HG03103 (cell line): ENCODE results near the gene SPATA19.

Experiments used
- ATAC-seq: cut with Tn5 transposase; IDR thresholded peaks from one replicate; pipeline ENCODE4 v1.9.1; 2021; ENCODE audit warnings: low read depth; ENCODE audit not compliant: unreplicated experiment

Gene SPATA19

DNA sequence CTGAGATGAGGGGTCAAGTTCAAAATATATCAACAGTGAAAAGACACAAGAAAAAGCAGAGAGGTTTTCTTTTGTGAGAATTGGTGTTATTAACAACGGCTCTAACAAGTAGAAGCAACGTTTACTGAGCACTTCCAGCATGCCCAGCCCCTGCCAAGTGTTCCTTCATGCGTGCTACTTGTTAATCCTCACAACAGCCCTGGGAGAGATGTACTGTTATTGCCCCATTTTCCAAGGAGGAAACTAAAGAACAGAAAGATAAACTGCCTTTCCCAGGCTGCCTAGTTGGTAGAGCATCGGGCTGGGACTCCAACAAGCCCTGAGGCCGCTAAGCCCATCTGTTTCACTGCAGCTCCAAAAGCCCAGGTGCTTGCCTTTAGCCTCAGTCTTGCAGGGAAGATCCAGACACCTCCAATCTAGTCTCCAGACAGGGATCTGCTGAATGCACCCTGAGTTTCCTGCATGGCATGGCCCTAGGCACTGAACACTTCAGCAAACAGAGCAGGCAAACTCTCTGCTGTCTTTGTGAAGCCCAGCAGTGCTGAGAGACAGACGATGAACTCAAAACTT, 25.5 kb downstream of the SPATA19 start:
- no peak for ATAC-seq

GRCh38 chr11:133819114-133819513, 26.2 kb downstream of the SPATA19 start:
- ATAC-seq: no peak

DNA sequence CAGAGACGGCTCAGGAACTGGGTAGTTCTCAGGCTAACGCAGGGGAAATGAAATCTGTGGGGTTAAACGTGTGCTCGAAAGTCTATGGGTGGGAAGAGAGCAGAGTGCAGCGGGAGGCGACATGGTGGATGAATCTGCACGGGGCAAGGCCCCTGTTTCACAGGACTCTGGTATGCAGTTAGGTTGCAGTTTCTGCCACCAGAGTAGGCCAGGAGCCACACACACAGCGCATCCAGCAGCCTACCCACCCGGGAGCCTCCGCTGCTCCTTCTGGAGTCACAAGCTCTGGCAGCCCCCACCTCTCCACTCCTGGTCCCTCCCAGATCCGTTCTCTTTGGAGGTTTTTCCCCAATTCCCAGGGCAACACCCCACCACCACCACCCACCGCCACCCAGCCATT, 27.0 kb downstream of the SPATA19 start:
- ATAC-seq: no peak

GRCh38 chr11:133817449-133817848, 27.9 kb downstream of the SPATA19 start:
- no peak for ATAC-seq

DNA sequence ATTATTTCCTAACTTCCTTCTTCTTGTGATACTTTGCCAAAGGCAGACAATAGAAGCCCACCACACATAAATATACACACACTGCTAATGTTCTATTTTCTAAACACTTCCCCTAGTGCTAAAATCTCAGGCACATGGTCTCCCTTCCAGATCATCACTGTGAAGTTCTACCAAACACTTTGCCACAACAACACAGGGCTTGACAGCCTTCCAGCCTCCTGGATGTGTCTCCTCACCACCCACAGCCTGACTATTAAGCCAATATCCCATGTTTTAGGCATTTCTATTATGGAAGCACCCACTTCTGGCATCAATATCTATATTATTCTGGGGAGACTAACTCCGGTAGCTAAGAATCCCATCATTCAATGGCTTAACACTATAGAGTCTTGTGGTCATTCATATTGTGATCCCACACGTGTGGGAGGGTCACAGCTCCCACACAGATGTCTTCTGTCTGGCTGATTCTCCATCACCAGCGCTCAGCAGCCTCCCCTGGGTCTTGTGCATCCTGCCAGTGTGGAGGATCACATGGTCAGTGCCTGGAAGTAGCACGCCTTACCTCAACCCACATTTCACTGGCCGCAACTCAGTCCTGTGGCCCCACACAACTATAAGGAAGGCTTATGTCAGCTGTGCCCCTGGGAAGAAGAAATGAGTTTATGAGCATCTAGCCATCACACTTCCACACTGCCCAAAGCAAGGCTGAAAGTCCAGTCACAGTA, 29.0 kb downstream of the SPATA19 start:
- no peak for ATAC-seq

- ATAC-seq: no peak
Observed at GRCh38 chr11:133815636-133816035, 29.7 kb downstream of the SPATA19 start.

- no peak for ATAC-seq
Observed at GRCh38 chr11:133814588-133815100, 30.7 kb downstream of the SPATA19 start.

DNA sequence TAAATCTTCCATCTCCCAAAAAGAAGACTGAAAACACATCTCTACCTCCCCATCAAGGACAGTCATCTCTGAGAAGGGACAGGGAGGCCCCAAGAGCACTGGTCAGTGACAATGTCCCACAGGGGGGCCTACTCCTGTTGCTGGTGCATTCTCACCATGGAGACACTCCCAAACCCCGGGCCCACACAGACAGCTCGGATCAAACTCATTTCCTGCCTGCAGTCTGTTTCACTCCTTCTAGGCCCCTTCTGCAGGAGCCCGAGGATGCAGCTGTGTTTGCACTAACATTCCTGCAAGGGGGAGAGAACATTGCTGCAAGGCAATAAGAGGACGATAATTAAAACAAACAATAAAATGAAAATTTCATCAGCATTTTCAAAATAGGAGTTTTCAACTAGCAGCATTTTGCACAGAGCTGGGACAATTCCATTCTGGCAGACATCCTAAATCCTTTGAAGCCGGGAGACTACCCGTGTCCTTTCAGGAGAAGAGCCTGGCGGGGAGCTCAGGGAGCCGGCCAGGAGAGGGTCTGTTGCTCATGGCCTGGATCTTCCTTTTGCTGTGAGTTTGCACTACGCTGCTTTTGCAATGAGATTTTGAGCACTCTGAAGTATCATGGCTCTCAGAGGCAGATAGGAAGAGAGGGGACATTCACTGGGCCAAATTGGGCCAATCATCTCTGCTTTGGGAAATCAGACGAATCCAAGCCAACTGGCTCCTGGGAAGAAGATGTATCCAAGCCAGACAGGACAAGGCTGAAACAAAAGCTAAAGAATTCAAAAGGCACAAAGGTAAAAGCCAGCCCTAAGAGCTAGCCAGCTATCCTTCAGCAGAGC, 33.2 kb downstream of the SPATA19 start:
- no peak for ATAC-seq

DNA sequence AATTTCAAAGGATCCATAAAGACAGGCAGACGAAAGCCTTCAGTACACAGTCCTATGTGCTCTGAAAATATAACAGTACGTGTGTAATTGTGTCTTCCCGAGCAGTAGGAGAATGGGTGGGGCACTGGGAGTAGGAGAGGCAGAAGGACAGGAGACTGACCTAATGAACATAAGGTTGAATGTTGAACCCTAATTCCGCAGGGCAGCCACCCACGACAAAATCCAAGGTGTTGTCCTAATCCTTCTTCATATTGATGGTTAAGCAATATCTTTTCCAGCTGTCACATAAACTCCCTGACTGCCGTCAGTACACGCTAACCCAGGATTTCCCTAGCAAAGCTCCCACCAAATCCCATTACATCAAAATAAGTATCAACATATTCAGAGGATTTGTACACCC, 34.5 kb downstream of the SPATA19 start:
- ATAC-seq: no peak

DNA sequence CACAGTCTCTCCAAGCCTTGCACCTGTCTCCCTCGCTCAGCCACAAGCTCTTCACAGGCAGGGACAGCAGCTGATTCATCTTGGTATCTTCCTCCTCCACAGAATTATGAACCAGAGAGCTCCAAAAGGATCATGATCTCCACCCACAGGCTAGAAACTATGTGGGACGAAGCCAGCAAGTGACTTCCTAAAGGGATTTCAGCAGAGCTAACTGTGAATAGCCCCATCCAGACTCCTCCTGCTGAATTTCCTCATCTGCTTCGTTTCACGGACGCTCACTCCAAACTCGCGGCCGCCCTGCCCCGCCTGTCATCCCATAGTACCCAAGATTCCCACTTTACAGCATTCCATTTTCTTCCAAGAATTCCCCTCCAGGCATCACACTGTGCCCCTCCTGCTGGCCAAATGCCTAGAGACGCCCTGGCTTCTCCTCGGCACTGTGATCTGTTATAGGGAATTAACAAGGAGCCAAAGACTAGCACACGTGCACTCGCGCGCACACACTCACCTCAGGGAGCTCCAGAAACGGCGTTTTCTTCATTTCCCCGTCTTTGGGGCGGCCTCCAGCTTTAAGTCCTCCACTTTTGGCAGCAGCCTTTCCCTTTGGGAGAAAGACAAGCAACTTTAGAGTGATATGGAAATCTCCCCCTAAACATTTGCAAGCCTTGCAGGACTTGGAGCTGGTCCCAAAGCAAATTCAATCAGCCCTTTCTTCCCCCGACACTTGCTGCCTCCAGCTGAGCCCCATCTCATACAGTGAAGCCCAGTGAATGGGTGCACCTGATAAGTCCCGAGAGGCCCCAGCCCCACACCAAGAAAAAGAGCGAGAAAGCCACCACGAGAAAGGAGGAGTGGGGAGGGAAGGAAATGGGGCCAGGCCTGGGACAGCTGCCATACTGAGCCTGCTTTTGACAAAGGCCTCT, 35.5 kb downstream of the SPATA19 start:
- ATAC-seq: no peak

GRCh38 chr11:133808393-133809140, 36.7 kb downstream of the SPATA19 start:
- ATAC-seq: no peak

DNA sequence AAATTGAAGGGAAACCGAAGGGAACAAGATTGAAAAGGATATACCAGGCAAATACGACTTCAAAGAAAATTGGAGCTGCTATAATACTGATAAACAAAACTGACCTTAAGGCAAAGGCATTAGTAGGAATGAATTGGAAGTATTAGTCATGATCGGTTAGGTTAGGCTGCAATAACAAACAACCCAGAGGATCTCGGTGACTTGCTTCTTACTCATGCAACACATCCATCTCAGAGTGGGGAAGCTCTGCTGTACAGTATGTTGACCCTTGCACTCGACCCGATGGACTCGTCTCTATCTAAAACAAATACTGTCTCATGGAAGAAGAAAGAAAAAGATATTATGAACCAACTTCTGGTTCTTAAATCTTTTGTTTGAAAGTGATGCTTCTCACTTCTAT, 42.3 kb downstream of the SPATA19 start:
- ATAC-seq: no peak

DNA sequence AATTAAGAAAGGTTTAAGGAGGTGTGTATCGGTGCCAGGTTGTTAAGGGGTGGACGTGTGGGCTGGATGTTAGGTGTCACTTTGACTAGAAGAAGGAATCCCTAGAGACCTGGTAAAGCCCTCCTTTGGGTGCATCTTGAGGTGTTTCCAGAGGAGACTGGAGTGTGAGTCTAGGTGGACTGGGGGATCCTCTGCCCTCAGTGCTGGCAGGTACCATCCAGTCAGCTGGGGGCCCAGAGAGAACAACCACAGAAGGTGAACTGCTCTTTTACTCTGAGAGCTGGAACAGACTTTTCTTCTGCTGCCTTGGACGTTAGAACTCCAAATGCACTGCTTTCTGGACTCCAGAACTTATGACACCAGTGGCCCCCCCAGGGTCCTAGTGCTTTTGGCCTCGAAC, 44.0 kb downstream of the SPATA19 start:
- ATAC-seq: no peak

GRCh38 chr11:133800666-133801065, 44.6 kb downstream of the SPATA19 start:
- ATAC-seq: no peak

- no peak for ATAC-seq
Observed at GRCh38 chr11:133797554-133797953, 47.8 kb downstream of the SPATA19 start.

GRCh38 chr11:133796043-133796795, 49.1 kb downstream of the SPATA19 start:
- no peak for ATAC-seq

GRCh38 chr11:133795088-133795487, 50.2 kb downstream of the SPATA19 start:
- ATAC-seq: no peak

GRCh38 chr11:133794205-133794604, 51.1 kb downstream of the SPATA19 start:
- ATAC-seq: no peak
